H9 (cell line): Measurements from ENCODE around the gene CFAP90. TPM values are rescaled to one million over a fixed set of nuclear protein-coding genes. Genes with fewer than 3 reads are reported as not detected.

ENCODE experiments used
- DNase-seq: peaks from one replicate; pipeline ENCODE4 v3.0.0-alpha.2; 2017
- H2AFZ ChIP-seq: one replicate; pipeline ENCODE4 v1.6.1; 2013; ENCODE audit warnings: mild to moderate bottlenecking, low read length, control low read depth, moderate library complexity
- H2AK5ac ChIP-seq: 2 replicates; pipeline ENCODE4 v1.6.1; 2013; ENCODE audit warnings: low read length, control low read depth, mixed read lengths; ENCODE audit not compliant: insufficient read length
- H2BK120ac ChIP-seq: one replicate; pipeline ENCODE4 v1.6.1; 2013; ENCODE audit warnings: low read depth, mild to moderate bottlenecking, low read length, control low read depth, inconsistent platforms; ENCODE audit not compliant: poor library complexity, severe bottlenecking
- H2BK12ac ChIP-seq: 2 replicates; pipeline ENCODE4 v1.6.1; 2013; ENCODE audit warnings: low read length, control low read depth, mixed read lengths, low read depth; ENCODE audit not compliant: insufficient read length
- H2BK15ac ChIP-seq: 2 replicates; pipeline ENCODE4 v1.6.1; 2013; ENCODE audit warnings: low read depth, low read length, control low read depth
- H2BK20ac ChIP-seq: one replicate; pipeline ENCODE4 v1.6.1; 2013; ENCODE audit warnings: low read depth, mild to moderate bottlenecking, low read length, control low read depth, inconsistent platforms; ENCODE audit not compliant: poor library complexity, severe bottlenecking
- H2BK5ac ChIP-seq: 2 replicates; pipeline ENCODE4 v1.6.1; 2013; ENCODE audit warnings: low read length, control low read depth, mixed read lengths; ENCODE audit not compliant: insufficient read length
- H3K14ac ChIP-seq: 2 replicates; pipeline ENCODE4 v1.6.1; 2013; ENCODE audit warnings: low read length, control low read depth; ENCODE audit not compliant: insufficient read depth
- H3K18ac ChIP-seq: 2 replicates; pipeline ENCODE4 v1.6.1; 2013; ENCODE audit warnings: low read depth, mild to moderate bottlenecking, mixed read lengths, low read length, control low read depth; ENCODE audit not compliant: insufficient read length
- H3K23ac ChIP-seq: 2 replicates; pipeline ENCODE4 v1.6.1; 2013; ENCODE audit warnings: low read length, control low read depth, mixed read lengths, low read depth; ENCODE audit not compliant: insufficient read length
- H3K23me2 ChIP-seq: 2 replicates; pipeline ENCODE4 v1.6.1; 2013; ENCODE audit warnings: low read depth, mild to moderate bottlenecking, mixed read lengths, low read length, control low read depth; ENCODE audit not compliant: insufficient read length, poor library complexity, severe bottlenecking
- H3K27ac ChIP-seq: 2 replicates; pipeline ENCODE4 v1.5.1; 2013; ENCODE audit warnings: low read length, control low read depth, mixed read lengths, low read depth; ENCODE audit not compliant: insufficient read length
- H3K27me3 ChIP-seq: 2 replicates; pipeline ENCODE4 v1.6.1; 2013; ENCODE audit warnings: low read length, control low read depth, inconsistent platforms; ENCODE audit not compliant: insufficient read depth
- H3K4ac ChIP-seq: 2 replicates; pipeline ENCODE4 v1.6.1; 2013; ENCODE audit warnings: low read depth, mild to moderate bottlenecking, control low read depth, inconsistent platforms, low read length, moderate library complexity
- H3K4me1 ChIP-seq: 2 replicates; pipeline ENCODE4 v1.6.1; 2013; ENCODE audit warnings: low read length, control low read depth, inconsistent platforms; ENCODE audit not compliant: insufficient read depth
- H3K4me2 ChIP-seq: 2 replicates; pipeline ENCODE4 v1.6.1; 2013; ENCODE audit warnings: low read length, control low read depth, mixed read lengths; ENCODE audit not compliant: insufficient read length, insufficient read depth
- H3K56ac ChIP-seq: 2 replicates; pipeline ENCODE4 v1.6.1; 2013; ENCODE audit warnings: low read depth, mild to moderate bottlenecking, mixed read lengths, low read length, control low read depth; ENCODE audit not compliant: insufficient read length
- H3K79me1 ChIP-seq: 2 replicates; pipeline ENCODE4 v1.6.1; 2013; ENCODE audit warnings: low read depth, mild to moderate bottlenecking, moderate library complexity, low read length, control low read depth, inconsistent platforms; ENCODE audit not compliant: insufficient read depth, poor library complexity, severe bottlenecking
- H3K79me2 ChIP-seq: 2 replicates; pipeline ENCODE4 v1.6.1; 2013; ENCODE audit warnings: low read length, control low read depth, inconsistent platforms; ENCODE audit not compliant: insufficient read depth
- H3K9ac ChIP-seq: 2 replicates; pipeline ENCODE4 v1.6.1; 2013; ENCODE audit warnings: low read length, control low read depth, mixed read lengths; ENCODE audit not compliant: insufficient read length; ENCODE audit errors: extremely low read depth
- H3K9me3 ChIP-seq: one replicate; pipeline ENCODE4 v1.6.1; 2013; ENCODE audit warnings: low read depth, low read length, inconsistent platforms; ENCODE audit not compliant: control insufficient read depth
- H3T11ph ChIP-seq: one replicate; pipeline ENCODE4 v1.6.1; 2013; ENCODE audit warnings: mild to moderate bottlenecking, low read length, control low read depth, inconsistent platforms
- H4K20me1 ChIP-seq: one replicate; pipeline ENCODE4 v1.6.1; 2013; ENCODE audit not compliant: control insufficient read depth, insufficient read length, insufficient read depth
- H4K5ac ChIP-seq: 2 replicates; pipeline ENCODE4 v1.6.1; 2013; ENCODE audit warnings: low read depth, mild to moderate bottlenecking, mixed read lengths, low read length, control low read depth; ENCODE audit not compliant: insufficient read length
- H4K8ac ChIP-seq: replicated peaks from 2 replicates; pipeline ENCODE4 v1.6.1; 2013; ENCODE audit warnings: low read length, control low read depth, mixed read lengths, low read depth; ENCODE audit not compliant: insufficient read length
- H4K91ac ChIP-seq: 2 replicates; pipeline ENCODE4 v1.6.1; 2013; ENCODE audit warnings: low read depth, mild to moderate bottlenecking, moderate library complexity, mixed read lengths, low read length, control low read depth; ENCODE audit not compliant: insufficient read length
- H3K27ac Mint-ChIP-seq, 3 experiments: 2 replicates in 2 of 3; 3 replicates in 1 of 3; pipeline ENCODE4 v1.8.0; 2020 to 2021; ENCODE audit warnings: mixed read lengths in 3 of 3, mild to moderate bottlenecking in 1 of 3, moderate library complexity in 1 of 3
- H3K27me3 Mint-ChIP-seq: 2 replicates; pipeline ENCODE4 v1.8.0; 2021; ENCODE audit warnings: low read depth, mild to moderate bottlenecking, moderate library complexity, mixed read lengths
- H3K36me3 Mint-ChIP-seq, 3 experiments: 2 replicates in 2 of 3; 3 replicates in 1 of 3; pipeline ENCODE4 v1.8.0; 2020 to 2021; ENCODE audit warnings: low read depth in 3 of 3, mixed read lengths in 3 of 3; ENCODE audit not compliant: insufficient read depth in 1 of 3
- H3K4me1 Mint-ChIP-seq, 2 experiments: 2 replicates each; pipeline ENCODE4 v1.8.0; 2020; ENCODE audit warnings: mixed read lengths in 2 of 2
- H3K4me3 Mint-ChIP-seq, 2 experiments: 2 replicates in 1 of 2; 3 replicates in 1 of 2; pipeline ENCODE4 v1.8.0; 2020 to 2021; ENCODE audit warnings: mild to moderate bottlenecking in 2 of 2, mixed read lengths in 2 of 2, moderate library complexity in 1 of 2
- H3K9me3 Mint-ChIP-seq, 2 experiments: 2 replicates in 1 of 2; 3 replicates in 1 of 2; pipeline ENCODE4 v1.8.0; 2020; ENCODE audit warnings: mild to moderate bottlenecking in 2 of 2, mixed read lengths in 2 of 2, moderate library complexity in 1 of 2
- WGBS: extraction: QIAGEN DNeasy Blood & Tissue Kit; methylation state at CpG from one replicate; pipeline ENCODE4 v1.1.7; 2013; ENCODE audit warnings: missing lambda C conversion rate, low lambda C conversion rate, mixed read lengths; ENCODE audit not compliant: insufficient read length; ENCODE audit errors: extremely low coverage; 5-methylcytosine and 5-hydroxymethylcytosine counted together
- total RNA-seq: library from RNA; stranded (reverse); gene quantifications from 2 replicates; pipeline ENCODE4 v1.2.1, GENCODE V29; 2021
- TF ChIP-seq, protein P1 (sequence below): fragments of 200-600 bp; sonication (generic); conservative IDR thresholded peaks from 3 replicates; pipeline ENCODE4 v1.8.0; 2021; ENCODE audit warnings: antibody characterized with exemption, mild to moderate bottlenecking

CFAP90 gene
- total RNA-seq, 1 experiment from 2014 or later: 0.44 TPM

DNA sequence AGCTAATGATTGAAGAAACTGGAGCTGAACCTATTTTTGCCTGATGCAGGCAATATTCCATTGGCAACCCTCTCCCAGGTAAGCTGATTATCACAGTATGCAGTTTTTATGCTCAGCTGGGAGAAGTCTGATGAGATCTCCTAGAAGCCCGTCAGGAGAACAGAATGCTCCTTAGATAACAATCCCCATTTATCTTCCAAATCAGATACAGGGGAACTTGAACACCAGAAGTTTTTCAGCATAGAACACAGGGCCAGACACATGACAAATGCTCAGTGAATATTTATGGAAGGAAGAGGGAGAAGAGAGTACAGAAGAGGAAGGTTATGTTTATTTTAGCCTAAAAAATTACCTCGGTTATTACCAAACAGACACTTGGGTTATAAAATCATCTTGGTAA lies 37.9 kb downstream of the CFAP90 start:
- Histone ChIP-seq H3K4me1 (0 out of 2 replicates have a peak, but pooled peaks cover 2% of the 10 kb centered on the region), H3K27ac (no peak overlapping the region), H2BK120ac (no peak overlapping the region), H4K8ac (no peak overlapping the region), H4K91ac (no peak overlapping the region), H3K9me3 (no peaks in the 10 kb centered on the region), H3K27me3 (no peaks in the 10 kb centered on the region), H3T11ph (no peak overlapping the region), H2BK5ac (no peak overlapping the region), H4K5ac (no peak overlapping the region), H3K4ac (no peak overlapping the region), H3K23me2 (no peaks in the 10 kb centered on the region), H4K20me1 (no peaks in the 10 kb centered on the region), H3K56ac (no peak overlapping the region), H3K18ac (no peak overlapping the region), H2BK15ac (no peak overlapping the region), H3K79me2 (no peaks in the 10 kb centered on the region), H2BK20ac (no peak overlapping the region), H3K9ac (no peak overlapping the region), H3K79me1 (no peaks in the 10 kb centered on the region), H3K4me2 (no peak overlapping the region), H3K14ac (no peak overlapping the region), H2AFZ (no peak overlapping the region), H2BK12ac (no peak overlapping the region), H2AK5ac (no peak overlapping the region), H3K23ac (no peak overlapping the region)
- peak overlapping the region in 1 of 3 experiments; percentile 54; a peak in 1 of 7 replicates for H3K27ac Mint-ChIP-seq
- TF ChIP-seq, protein P1, sequence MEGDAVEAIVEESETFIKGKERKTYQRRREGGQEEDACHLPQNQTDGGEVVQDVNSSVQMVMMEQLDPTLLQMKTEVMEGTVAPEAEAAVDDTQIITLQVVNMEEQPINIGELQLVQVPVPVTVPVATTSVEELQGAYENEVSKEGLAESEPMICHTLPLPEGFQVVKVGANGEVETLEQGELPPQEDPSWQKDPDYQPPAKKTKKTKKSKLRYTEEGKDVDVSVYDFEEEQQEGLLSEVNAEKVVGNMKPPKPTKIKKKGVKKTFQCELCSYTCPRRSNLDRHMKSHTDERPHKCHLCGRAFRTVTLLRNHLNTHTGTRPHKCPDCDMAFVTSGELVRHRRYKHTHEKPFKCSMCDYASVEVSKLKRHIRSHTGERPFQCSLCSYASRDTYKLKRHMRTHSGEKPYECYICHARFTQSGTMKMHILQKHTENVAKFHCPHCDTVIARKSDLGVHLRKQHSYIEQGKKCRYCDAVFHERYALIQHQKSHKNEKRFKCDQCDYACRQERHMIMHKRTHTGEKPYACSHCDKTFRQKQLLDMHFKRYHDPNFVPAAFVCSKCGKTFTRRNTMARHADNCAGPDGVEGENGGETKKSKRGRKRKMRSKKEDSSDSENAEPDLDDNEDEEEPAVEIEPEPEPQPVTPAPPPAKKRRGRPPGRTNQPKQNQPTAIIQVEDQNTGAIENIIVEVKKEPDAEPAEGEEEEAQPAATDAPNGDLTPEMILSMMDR: no peak
- no peak overlapping the region for H3K4me3 Mint-ChIP-seq
- DNase-seq: no peak
- WGBS: no CpG with 5 or more reads among the region's 2 CpGs
- H3K9me3 Mint-ChIP-seq: no peaks in the 10 kb centered on the region
- H3K4me1 Mint-ChIP-seq: peaks cover 27% of the 10 kb centered on the region in 2 experiments
- H3K36me3 Mint-ChIP-seq: peaks cover 3 to 8% (median 7%) of the 10 kb centered on the region in 3 experiments; a peak in 4 of 7 replicates
- no peaks in the 10 kb centered on the region for H3K27me3 Mint-ChIP-seq
